Neural cell (in vitro differentiated cells): ENCODE measurements around the gene RELN.

Experiments used
- CTCF ChIP-seq: fragments of 450-650 bp; IDR thresholded peaks from 2 replicates; pipeline ENCODE4 v1.5.1; 2014; ENCODE audit warnings: antibody characterized with exemption, mild to moderate bottlenecking, moderate library complexity; ENCODE audit not compliant: poor library complexity, severe bottlenecking
- EP300 ChIP-seq: fragments of 450-650 bp; conservative IDR thresholded peaks from 2 replicates; pipeline ENCODE4 v1.6.1; 2014; ENCODE audit warnings: antibody characterized with exemption, mild to moderate bottlenecking, moderate library complexity; ENCODE audit not compliant: poor library complexity, severe bottlenecking
- EZH2 ChIP-seq: fragments of 200-600, 300-800 bp; shearing (Covaris generic), sonication (generic); IDR thresholded peaks from 2 replicates; pipeline ENCODE4 v1.6.1; 2014; ENCODE audit warnings: antibody characterized with exemption, low read length, borderline replicate concordance, mild to moderate bottlenecking; ENCODE audit not compliant: insufficient read depth, poor library complexity, severe bottlenecking
- POLR2AphosphoS5 ChIP-seq: IDR thresholded peaks from 2 replicates; pipeline ENCODE4 v1.6.1; 2012
- RAD21 ChIP-seq: fragments of 450-650 bp; conservative IDR thresholded peaks from 2 replicates; pipeline ENCODE4 v1.6.1; 2014; ENCODE audit warnings: antibody characterized with exemption, mild to moderate bottlenecking, moderate library complexity
- REST ChIP-seq: IDR thresholded peaks from 2 replicates; pipeline ENCODE4 v1.6.1; 2012; ENCODE audit warnings: borderline replicate concordance
- TAF1 ChIP-seq: IDR thresholded peaks from 2 replicates; pipeline ENCODE4 v1.6.1; 2012; ENCODE audit warnings: low read depth

GRCh38 chr7:103795107-103795506, 194.4 kb downstream of the RELN start:
- no peak for TF ChIP-seq CTCF
- TF ChIP-seq TAF1, result no peak
- TF ChIP-seq POLR2AphosphoS5, result no peak
- TF ChIP-seq REST, result no peak
- TF ChIP-seq EP300, result no peak
- TF ChIP-seq RAD21, result no peak
- TF ChIP-seq EZH2, result no peak
